CD4-positive, alpha-beta memory T cell (primary cell): Measurements from ENCODE around the gene CTAG1B. TPM values are rescaled to one million over a fixed set of nuclear protein-coding genes. Genes with fewer than 3 reads are reported as not detected.
"Not testable (repeated sequence)": the region's sequence is repeated elsewhere in the genome, so short reads cannot be mapped to it uniquely, and the experiment has no call there.

Experiments
- CTCF ChIA-PET: fragments of 350-600 bp; sonication (Branson Sonifier 250); formaldehyde crosslinking; loops from one replicate; lab custom pipeline; 2021; ENCODE audit warnings: inconsistent platforms; ENCODE audit not compliant: partially characterized antibody; lab: Charles Lee
- POLR2A ChIA-PET: fragments of 350-600 bp; sonication (Branson Sonifier 250); formaldehyde crosslinking; loops from one replicate; lab custom pipeline; 2021; ENCODE audit not compliant: partially characterized antibody; lab: Charles Lee
- DNase-seq, 5 donors: peaks; one replicate each; pipeline versions ENCODE4 v3.0.0 to v3.0.0-alpha.2; 2020 to 2022; ENCODE audit warnings: mixed read lengths in 1 of 5
- H3K27ac ChIP-seq: one replicate; pipeline ENCODE4 v1.7.0; 2013; ENCODE audit warnings: low read depth, low read length
- H3K27me3 ChIP-seq: 2 replicates; pipeline ENCODE4 v1.7.0; 2013; ENCODE audit warnings: mild to moderate bottlenecking, low read length, moderate library complexity; ENCODE audit not compliant: insufficient read depth
- H3K36me3 ChIP-seq: 2 replicates; pipeline ENCODE4 v1.7.0; 2013; ENCODE audit warnings: mild to moderate bottlenecking, low read length, moderate library complexity; ENCODE audit not compliant: insufficient read depth
- H3K4me1 ChIP-seq: 2 replicates; pipeline ENCODE4 v1.7.0; 2013; ENCODE audit warnings: mild to moderate bottlenecking, low read length, moderate library complexity; ENCODE audit not compliant: insufficient read depth
- H3K4me3 ChIP-seq, 2 donors: one replicate each; pipeline ENCODE4 v1.7.0; 2013; ENCODE audit warnings: low read length in 2 of 2, mild to moderate bottlenecking in 1 of 2
- H3K9me3 ChIP-seq, 2 donors: one replicate each; pipeline ENCODE4 v1.7.0; 2013; ENCODE audit warnings: low read length in 2 of 2, control low read depth in 1 of 2; ENCODE audit not compliant: control insufficient read depth in 1 of 2
- H3K27ac Mint-ChIP-seq, 7 donors: one replicate each; pipeline ENCODE4 v1.8.0; 2020 to 2021; ENCODE audit warnings: mixed read lengths in 7 of 7, mild to moderate bottlenecking in 6 of 7, inconsistent platforms in 3 of 7, moderate library complexity in 3 of 7
- H3K27me3 Mint-ChIP-seq, 2 donors: one replicate each; pipeline ENCODE4 v1.8.0; 2020 to 2021; ENCODE audit warnings: mixed read lengths in 2 of 2
- H3K36me3 Mint-ChIP-seq, 2 donors: one replicate each; pipeline ENCODE4 v1.8.0; 2020 to 2021; ENCODE audit warnings: mixed read lengths in 2 of 2, inconsistent platforms in 1 of 2, mild to moderate bottlenecking in 1 of 2
- H3K4me1 Mint-ChIP-seq, 4 donors: one replicate each; pipeline ENCODE4 v1.8.0; 2020 to 2021; ENCODE audit warnings: mixed read lengths in 4 of 4, mild to moderate bottlenecking in 1 of 4
- H3K4me3 Mint-ChIP-seq, 8 donors: one replicate each; pipeline ENCODE4 v1.8.0; 2020 to 2021; ENCODE audit warnings: mixed read lengths in 8 of 8, mild to moderate bottlenecking in 7 of 8, moderate library complexity in 6 of 8, inconsistent platforms in 3 of 8
- H3K9me3 Mint-ChIP-seq, 8 donors: one replicate each; pipeline ENCODE4 v1.8.0; 2020 to 2021; ENCODE audit warnings: mixed read lengths in 8 of 8, mild to moderate bottlenecking in 5 of 8, inconsistent platforms in 3 of 8, moderate library complexity in 1 of 8
- intact Hi-C: fragments of 100-400 bp; cut with micrococcal nuclease; formaldehyde crosslinking; loops from one replicate; pipeline ENCODE4 v1.15.1; 2023
- polyA plus RNA-seq, 2 donors: library from polyadenylated mRNA; unstranded; fragments of 300-500 nt; fragmentation: Illumina TruSeq; gene quantifications; one replicate each; pipeline ENCODE4 v1.2.3, GENCODE V29; 2021
- total RNA-seq, 2 experiments: library from RNA; stranded (reverse); gene quantifications; one replicate each; pipeline ENCODE4 v1.2.3, GENCODE V29; 2021

The CTAG1B gene
- total and polyA plus RNA-seq, 4 experiments from 2014 or later: not detected

GRCh38 chrX:154628960-154629359 lies 9.9 kb upstream of the CTAG1B start:
- H3K4me3 ChIP-seq, H3K27ac Mint-ChIP-seq, H3K4me1 ChIP-seq: not testable (repeated sequence)

GRCh38 chrX:154620767-154621414 lies 1.8 kb upstream of the CTAG1B start:
- H3K27ac ChIP-seq, H3K27ac Mint-ChIP-seq, DNase-seq, H3K4me3 ChIP-seq, H3K4me3 Mint-ChIP-seq, POLR2A ChIA-PET, H3K36me3 ChIP-seq, H3K4me1 Mint-ChIP-seq, intact Hi-C loops, H3K9me3 Mint-ChIP-seq, H3K4me1 ChIP-seq, H3K9me3 ChIP-seq, H3K27me3 ChIP-seq, H3K27me3 Mint-ChIP-seq, H3K36me3 Mint-ChIP-seq, CTCF ChIA-PET: not testable (repeated sequence)

More at GRCh38 chrX:154628960-154629359, 9.9 kb upstream of the CTAG1B start:
- H3K9me3 ChIP-seq, H3K4me3 Mint-ChIP-seq, POLR2A ChIA-PET, H3K4me1 Mint-ChIP-seq, H3K36me3 Mint-ChIP-seq, H3K27me3 Mint-ChIP-seq, H3K27ac ChIP-seq, H3K36me3 ChIP-seq, H3K27me3 ChIP-seq, H3K9me3 Mint-ChIP-seq, intact Hi-C loops, DNase-seq, CTCF ChIA-PET: not testable (repeated sequence)

- H3K9me3 Mint-ChIP-seq, POLR2A ChIA-PET, H3K4me1 ChIP-seq, H3K27ac ChIP-seq, H3K4me3 Mint-ChIP-seq, H3K27me3 Mint-ChIP-seq, CTCF ChIA-PET, H3K9me3 ChIP-seq, H3K4me3 ChIP-seq, DNase-seq, H3K27ac Mint-ChIP-seq, H3K36me3 Mint-ChIP-seq, intact Hi-C loops, H3K27me3 ChIP-seq, H3K36me3 ChIP-seq, H3K4me1 Mint-ChIP-seq: not testable (repeated sequence)
Observed at GRCh38 chrX:154613586-154613985, 5.5 kb downstream of the CTAG1B start.

GRCh38 chrX:154611146-154611545 lies 7.9 kb downstream of the CTAG1B start:
- H3K27ac ChIP-seq, H3K27ac Mint-ChIP-seq, H3K4me1 ChIP-seq, H3K27me3 ChIP-seq, CTCF ChIA-PET, H3K9me3 Mint-ChIP-seq, H3K4me3 Mint-ChIP-seq, H3K4me1 Mint-ChIP-seq, H3K36me3 ChIP-seq, H3K27me3 Mint-ChIP-seq, intact Hi-C loops, H3K9me3 ChIP-seq, H3K4me3 ChIP-seq, POLR2A ChIA-PET, DNase-seq, H3K36me3 Mint-ChIP-seq: not testable (repeated sequence)

GRCh38 chrX:154608823-154609222 lies 10.3 kb downstream of the CTAG1B start:
- intact Hi-C loops, H3K27ac ChIP-seq, H3K27ac Mint-ChIP-seq, H3K9me3 ChIP-seq, H3K9me3 Mint-ChIP-seq, H3K4me1 Mint-ChIP-seq, H3K27me3 Mint-ChIP-seq, H3K4me1 ChIP-seq, H3K27me3 ChIP-seq, H3K36me3 ChIP-seq, H3K4me3 Mint-ChIP-seq, DNase-seq, H3K4me3 ChIP-seq, CTCF ChIA-PET, H3K36me3 Mint-ChIP-seq, POLR2A ChIA-PET: not testable (repeated sequence)

GRCh38 chrX:154607976-154608375 lies 11.1 kb downstream of the CTAG1B start:
- H3K4me3 Mint-ChIP-seq, DNase-seq, CTCF ChIA-PET, H3K9me3 Mint-ChIP-seq, H3K36me3 Mint-ChIP-seq, H3K4me3 ChIP-seq, H3K27me3 ChIP-seq, H3K27ac Mint-ChIP-seq, POLR2A ChIA-PET, H3K9me3 ChIP-seq, H3K4me1 ChIP-seq, intact Hi-C loops, H3K27me3 Mint-ChIP-seq, H3K27ac ChIP-seq, H3K36me3 ChIP-seq, H3K4me1 Mint-ChIP-seq: not testable (repeated sequence)

- no peaks in the 10 kb centered on the region for H3K36me3 Mint-ChIP-seq
- ChIA-PET CTCF (no interaction called here), POLR2A (no interaction called here)
- H3K4me1 Mint-ChIP-seq: peaks cover 0 to 5% (median 2%) of the 10 kb centered on the region in 4 donors
- Histone ChIP-seq H3K27me3 (no peaks in the 10 kb centered on the region), H3K9me3 (no peaks in the 10 kb centered on the region), H3K4me3 (no peak overlapping the region), H3K4me1 (no peaks in the 10 kb centered on the region), H3K36me3 (no peaks in the 10 kb centered on the region), H3K27ac (no peak overlapping the region)
- intact Hi-C loops: no loop called here
- DNase-seq: no peak
- no peak overlapping the region for H3K4me3 Mint-ChIP-seq
- H3K9me3 Mint-ChIP-seq: no peaks in the 10 kb centered on the region
- no peak overlapping the region for H3K27ac Mint-ChIP-seq
- H3K27me3 Mint-ChIP-seq: peaks cover 0 to 1% of the 10 kb centered on the region in 2 donors
Observed at GRCh38 chrX:154607370-154607769, 11.7 kb downstream of the CTAG1B start.

- Mint-ChIP-seq H3K4me1 (peaks cover 0 to 5% (median 2%) of the 10 kb centered on the region in 4 donors), H3K4me3 (no peak overlapping the region), H3K27me3 (peaks cover 0 to 1% of the 10 kb centered on the region in 2 donors), H3K9me3 (no peaks in the 10 kb centered on the region), H3K27ac (no peak overlapping the region), H3K36me3 (no peaks in the 10 kb centered on the region)
- Histone ChIP-seq H3K4me1 (no peaks in the 10 kb centered on the region), H3K27ac (no peak overlapping the region), H3K27me3 (no peaks in the 10 kb centered on the region), H3K9me3 (no peaks in the 10 kb centered on the region), H3K4me3 (no peak overlapping the region), H3K36me3 (no peaks in the 10 kb centered on the region)
- no peak for DNase-seq
- intact Hi-C loops: no loop called here
- POLR2A ChIA-PET: no interaction called here
- CTCF ChIA-PET: no interaction called here
Observed at GRCh38 chrX:154605566-154605965, 13.5 kb downstream of the CTAG1B start.
